Spinal cord (tissue), 10 donors: ENCODE measurements around the gene PSME1. TPM values are rescaled to one million over a fixed set of nuclear protein-coding genes. Genes with fewer than 3 reads are reported as not detected.

Experiments used
- DNase-seq, 6 donors: peaks; one replicate each; pipeline versions ENCODE4 v3.0.0 to v3.0.0-alpha.2; 2013 to 2015; ENCODE audit warnings: low spot score in 6 of 6, low read depth in 4 of 6
- H3K27ac ChIP-seq: one replicate; pipeline ENCODE4 v1.5.1; 2013; ENCODE audit warnings: low read depth, low read length, control low read depth
- H3K27me3 ChIP-seq: one replicate; pipeline ENCODE4 v1.6.1; 2013; ENCODE audit warnings: low read length; ENCODE audit not compliant: control insufficient read depth, insufficient read depth
- H3K36me3 ChIP-seq: one replicate; pipeline ENCODE4 v1.6.1; 2013; ENCODE audit warnings: low read length; ENCODE audit not compliant: control insufficient read depth, insufficient read depth
- H3K4me1 ChIP-seq: one replicate; pipeline ENCODE4 v1.6.1; 2013; ENCODE audit warnings: low read length; ENCODE audit not compliant: control insufficient read depth, insufficient read depth
- H3K4me3 ChIP-seq: one replicate; pipeline ENCODE4 v1.5.1; 2013; ENCODE audit warnings: low read depth, low read length, control low read depth
- H3K9me3 ChIP-seq: one replicate; pipeline ENCODE4 v1.6.1; 2013; ENCODE audit warnings: low read length; ENCODE audit not compliant: control insufficient read depth, insufficient read depth
- WGBS: methylation state at CpG from one replicate; pipeline ENCODE4 v1.1.5; 2013; ENCODE audit warnings: missing lambda C conversion rate; ENCODE audit not compliant: insufficient coverage; 5-methylcytosine and 5-hydroxymethylcytosine counted together
- long read RNA-seq, 4 donors: transcript quantifications; one replicate each; lab custom pipeline, GENCODE V29; 2026
- polyA plus RNA-seq, 2 donors: library from polyadenylated mRNA; unstranded; fragments of 120-200 nt; gene quantifications; one replicate each; pipeline ENCODE4 v1.2.1, GENCODE V29; 2013; ENCODE audit not compliant: insufficient read length in 2 of 2
- total RNA-seq, 2 donors: library from RNA; depleted of rRNA in 1 of 2; stranded (reverse); fragments of 120-200 nt in 1 of 2; fragments of >200 nt in 1 of 2; gene quantifications; one replicate each; pipeline versions ENCODE4 v1.2.3 to v1.2.4, GENCODE V29; 2013 to 2014
- donor health status: healthy.

The PSME1 gene
- total RNA-seq (100 to 1,000 TPM in 1 of 2 donors, 10 to 100 TPM in 1; 49.0 to 134 TPM), polyA plus RNA-seq (100 to 1,000 TPM in 1 of 2 donors, 10 to 100 TPM in 1; 96.2 to 103 TPM)
- long read RNA-seq, donor 1, transcript PSME1-201 (11 exons, 1,006 nt), result major isoform, 33 of 46 reads
- long read RNA-seq, donor 1, partial matches to known transcripts, result 8 of 46 reads
- long read RNA-seq, donor 1, other reads (novel, unspliced or antisense), result 0 of 46 reads
- long read RNA-seq, donor 2, transcript PSME1-201 (11 exons, 1,006 nt), result major isoform, 13 of 26 reads
- long read RNA-seq, donor 2, partial matches to known transcripts, result 12 of 26 reads
- long read RNA-seq, donor 2, other reads (novel, unspliced or antisense), result 0 of 26 reads
- long read RNA-seq, donor 3, transcript PSME1-201 (11 exons, 1,006 nt), result major isoform, 23 of 40 reads
- long read RNA-seq, donor 3, partial matches to known transcripts, result 17 of 40 reads
- long read RNA-seq, donor 3, other reads (novel, unspliced or antisense), result 0 of 40 reads
- long read RNA-seq, donor 4, transcript PSME1-201 (11 exons, 1,006 nt), result major isoform, 114 of 184 reads
- long read RNA-seq, donor 4, partial matches to known transcripts, result 64 of 184 reads
- long read RNA-seq, donor 4, other reads (novel, unspliced or antisense), result 0 of 184 reads

- under 1% methylated on average over 72 of the region's 75 CpGs for WGBS
- no peaks in the 10 kb centered on the region for H3K9me3 ChIP-seq
- H3K4me3 ChIP-seq, result peak within 1 kb of the TSS; percentile 80
- peaks cover 39% of the 10 kb centered on the region for H3K36me3 ChIP-seq
- peak; percentile 58 to 96 (median 81) for DNase-seq
- no peaks in the 10 kb centered on the region for H3K27me3 ChIP-seq
- peak within 1 kb of the TSS; percentile 27 for H3K27ac ChIP-seq
- H3K4me1 ChIP-seq, result peaks cover 49% of the 10 kb centered on the region
Measured at GRCh38 chr14:24135834-24136683, at the start of gene PSME1. TSS of gene PSME1 (plus strand) at chr14:24136194. CDS start at chr14:24136263, 69 bp downstream.

DNA sequence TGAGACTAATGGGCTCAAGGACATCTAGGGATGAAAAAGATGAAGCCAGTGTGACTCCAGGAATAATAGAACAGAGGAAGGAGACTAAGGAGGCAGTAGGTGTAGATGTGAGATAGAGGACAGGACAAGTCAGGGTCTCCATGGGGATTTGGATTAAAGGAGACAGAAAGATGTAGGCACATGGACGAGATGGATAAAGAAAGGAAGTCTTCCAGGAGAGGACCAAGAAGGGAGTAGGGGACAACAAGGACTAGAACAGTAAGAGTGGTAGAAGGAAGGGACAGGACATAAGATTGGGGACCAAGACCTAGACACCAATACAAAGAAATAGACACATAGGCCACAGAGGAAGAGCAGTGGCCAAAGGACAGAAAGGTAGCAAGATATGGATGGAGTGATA lies 49.0 kb upstream of the PSME1 start:
- WGBS, result 86% methylated on average over 1 of the region's 1 CpG
- Histone ChIP-seq H3K36me3 (no peaks in the 10 kb centered on the region), H3K9me3 (no peaks in the 10 kb centered on the region), H3K27me3 (peaks cover 4% of the 10 kb centered on the region), H3K4me3 (no peak overlapping the region), H3K4me1 (peaks cover 9% of the 10 kb centered on the region), H3K27ac (no peak overlapping the region)
- no peak for DNase-seq

GRCh38 chr14:24088095-24088494 lies 47.9 kb upstream of the PSME1 start:
- H3K27ac ChIP-seq, result no peak overlapping the region
- no peak for DNase-seq
- no peaks in the 10 kb centered on the region for H3K27me3 ChIP-seq
- no peak overlapping the region for H3K4me3 ChIP-seq
- WGBS, result no CpG with 5 or more reads among the region's 2 CpGs
- H3K9me3 ChIP-seq, result no peaks in the 10 kb centered on the region
- no peaks in the 10 kb centered on the region for H3K36me3 ChIP-seq
- peaks cover 5% of the 10 kb centered on the region for H3K4me1 ChIP-seq

DNA sequence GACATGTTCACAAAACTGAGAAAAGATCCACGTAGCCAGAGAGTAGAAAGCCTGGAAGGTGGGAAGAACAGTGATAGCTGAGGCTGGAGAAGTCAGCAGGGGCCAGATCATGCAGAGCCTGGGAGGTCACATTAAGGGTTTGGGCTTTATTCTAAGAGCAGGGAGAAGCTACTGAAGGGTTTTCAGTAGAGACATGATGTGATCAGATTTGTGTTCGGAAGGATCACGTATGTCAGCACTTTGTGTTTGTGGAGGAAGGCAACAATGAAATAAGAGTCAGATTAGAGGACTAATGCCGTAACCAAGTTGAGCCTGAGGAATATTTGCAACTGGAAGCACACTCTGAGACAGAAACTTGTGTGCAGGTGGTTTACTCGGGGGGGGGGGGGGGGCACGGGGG lies 46.1 kb upstream of the PSME1 start:
- Histone ChIP-seq H3K9me3 (no peaks in the 10 kb centered on the region), H3K4me3 (no peak overlapping the region), H3K27me3 (no peaks in the 10 kb centered on the region), H3K4me1 (peaks cover 22% of the 10 kb centered on the region), H3K27ac (no peak overlapping the region), H3K36me3 (no peaks in the 10 kb centered on the region)
- DNase-seq, result no peak
- 89% methylated on average over 4 of the region's 6 CpGs for WGBS

- Histone ChIP-seq H3K4me1 (peaks cover 31% of the 10 kb centered on the region), H3K4me3 (no peak overlapping the region), H3K27me3 (no peaks in the 10 kb centered on the region), H3K9me3 (no peaks in the 10 kb centered on the region), H3K36me3 (no peaks in the 10 kb centered on the region), H3K27ac (no peak overlapping the region)
- no peak for DNase-seq
Measured at GRCh38 chr14:24092110-24092504, 43.9 kb upstream of the PSME1 start.

DNA sequence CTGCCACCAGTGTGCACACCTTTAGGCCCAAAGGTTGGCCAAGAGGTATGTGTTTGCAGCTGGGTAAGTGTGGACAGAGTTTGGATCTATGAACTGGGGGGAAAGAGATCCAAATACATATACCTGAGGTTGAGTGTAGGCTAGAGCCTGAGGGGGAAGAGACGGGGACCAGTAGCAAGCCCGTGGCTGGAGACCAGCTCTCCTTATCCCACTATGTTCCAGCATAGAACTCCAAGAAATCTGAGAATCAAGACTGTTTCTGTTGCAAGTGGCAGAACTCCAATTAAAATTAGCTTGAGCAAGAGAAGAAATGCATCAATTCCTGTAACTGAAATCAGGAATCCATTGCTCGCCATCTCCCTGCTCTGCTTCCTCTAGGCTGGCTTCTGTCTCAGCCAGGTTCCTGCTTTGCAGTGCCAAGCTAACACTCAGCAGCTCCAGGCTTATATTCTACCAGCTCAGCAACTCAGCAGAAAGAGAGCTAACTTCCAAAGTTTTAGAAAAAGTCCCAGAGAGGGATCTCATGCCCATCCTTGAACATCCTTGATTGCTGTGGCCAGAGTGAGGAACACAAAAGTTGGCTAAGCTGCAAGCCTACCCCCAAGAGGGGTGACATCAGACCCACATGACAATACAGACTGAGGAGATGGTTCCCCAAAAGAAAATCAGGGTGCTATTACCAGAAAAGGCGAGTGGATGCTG lies 43.3 kb upstream of the PSME1 start:
- peaks cover 31% of the 10 kb centered on the region for H3K4me1 ChIP-seq
- WGBS, result 82% methylated on average over 2 of the region's 4 CpGs
- H3K4me3 ChIP-seq, result no peak overlapping the region
- H3K36me3 ChIP-seq, result no peaks in the 10 kb centered on the region
- H3K27ac ChIP-seq, result no peak overlapping the region
- no peaks in the 10 kb centered on the region for H3K27me3 ChIP-seq
- peak in 1 of 6 donors; percentile 70 for DNase-seq
- H3K9me3 ChIP-seq, result no peaks in the 10 kb centered on the region

GRCh38 chr14:24093207-24093900 lies 42.6 kb upstream of the PSME1 start:
- H3K36me3 ChIP-seq, result peaks cover 3% of the 10 kb centered on the region
- 80% methylated on average over 19 of the region's 19 CpGs for WGBS
- no peaks in the 10 kb centered on the region for H3K9me3 ChIP-seq
- H3K27ac ChIP-seq, result peak overlapping the region; percentile 42
- H3K27me3 ChIP-seq, result no peaks in the 10 kb centered on the region
- DNase-seq, result no peak
- H3K4me3 ChIP-seq, result peak overlapping the region; percentile 65
- peaks cover 31% of the 10 kb centered on the region for H3K4me1 ChIP-seq

DNA sequence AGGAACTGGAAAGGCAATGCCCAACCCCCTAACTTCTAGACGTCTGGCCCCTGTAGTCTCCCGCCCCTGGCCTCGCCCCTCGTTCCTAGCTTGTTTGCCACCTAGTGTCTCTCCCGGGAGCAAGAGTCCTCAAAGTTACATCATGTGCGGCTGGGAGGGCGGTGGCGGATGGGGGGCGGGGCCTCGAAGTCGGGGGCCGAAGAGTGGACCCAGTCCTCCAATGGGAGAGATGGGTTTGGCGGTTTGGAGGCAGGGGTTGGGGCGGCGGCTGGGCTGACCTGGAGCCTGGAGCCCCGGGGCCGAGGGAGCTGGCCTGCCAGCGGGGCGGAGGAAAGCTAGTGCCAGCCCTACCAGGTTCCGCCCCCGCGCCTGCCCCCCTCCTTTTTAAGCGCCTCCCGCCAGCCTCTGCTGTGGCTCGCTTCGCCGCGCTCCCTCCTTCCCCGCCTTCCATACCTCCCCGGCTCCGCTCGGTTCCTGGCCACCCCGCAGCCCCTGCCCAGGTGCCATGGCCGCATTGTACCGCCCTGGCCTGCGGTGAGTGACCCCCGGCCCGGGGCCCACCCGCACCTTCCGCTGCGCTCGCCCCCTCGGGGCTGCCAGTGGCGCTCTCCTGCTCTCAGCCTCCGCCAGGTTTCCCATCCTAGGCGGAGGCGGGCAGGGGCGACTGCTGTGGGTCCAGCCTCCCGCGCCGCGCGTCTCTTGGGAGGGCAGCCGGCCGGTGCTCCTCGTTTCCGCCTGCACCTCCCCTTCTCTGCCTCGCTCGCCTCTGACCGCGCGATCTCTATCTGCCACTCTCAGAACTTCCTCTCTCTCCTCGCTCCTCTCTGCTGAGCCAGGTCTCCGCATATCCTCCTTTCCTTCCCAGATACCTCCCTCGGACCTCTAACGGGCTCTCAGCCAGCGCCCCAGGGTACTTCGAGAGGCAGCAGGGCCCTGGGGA lies 41.8 kb upstream of the PSME1 start, which contains the start of gene PCK2:
TSS of gene PCK2 (plus strand) at position 411 of the 940 bp plus-strand sequence. CDS start at position 506, 95 bp downstream.
- Histone ChIP-seq H3K4me3 (peak within 1 kb of the TSS; percentile 65), H3K27me3 (no peaks in the 10 kb centered on the region), H3K9me3 (no peaks in the 10 kb centered on the region), H3K4me1 (peaks cover 35% of the 10 kb centered on the region), H3K27ac (peak within 1 kb of the TSS; percentile 42), H3K36me3 (peaks cover 9% of the 10 kb centered on the region)
- peak in 2 of 6 donors; percentile 80 to 86 for DNase-seq
- WGBS, result 0% methylated on average over 64 of the region's 68 CpGs
